Activated CD8-positive, alpha-beta memory T cell treated with anti-CD3 and anti-CD28 coated beads, Interleukin-2, amount 10 ng/mL, durations not matched to agents 7 days and 5 days (primary cell): ENCODE data around the gene MRPL24. TPM values are rescaled to one million over a fixed set of nuclear protein-coding genes. Genes with fewer than 3 reads are reported as not detected.

Experiments used
- ATAC-seq: fragments of 150-1000 bp; cut with Tn5 transposase; one replicate; pipeline ENCODE4 v1.10.0; 2021; ENCODE audit warnings: moderate library complexity
- CTCF ChIA-PET: fragments of 350-600 bp; sonication (Branson Sonifier 250); formaldehyde crosslinking; loops from one replicate; lab custom pipeline; 2021; ENCODE audit warnings: antibody characterized with exemption; lab: Charles Lee
- DNase-seq: peaks from one replicate; pipeline ENCODE4 v3.0.0-alpha.2; 2020
- H3K27ac Mint-ChIP-seq: one replicate; pipeline ENCODE4 v1.8.0; 2021; ENCODE audit warnings: mild to moderate bottlenecking, mixed read lengths
- H3K27me3 Mint-ChIP-seq: one replicate; pipeline ENCODE4 v1.8.0; 2021; ENCODE audit warnings: mixed read lengths
- H3K36me3 Mint-ChIP-seq: one replicate; pipeline ENCODE4 v1.8.0; 2021; ENCODE audit warnings: mild to moderate bottlenecking, mixed read lengths
- H3K4me1 Mint-ChIP-seq: one replicate; pipeline ENCODE4 v1.8.0; 2021; ENCODE audit warnings: mixed read lengths
- H3K4me3 Mint-ChIP-seq: one replicate; pipeline ENCODE4 v1.8.0; 2021; ENCODE audit warnings: mild to moderate bottlenecking, moderate library complexity, mixed read lengths
- H3K9me3 Mint-ChIP-seq: one replicate; pipeline ENCODE4 v1.8.0; 2022; ENCODE audit warnings: low read depth, mixed read lengths
- total RNA-seq, 2 experiments: library from RNA; stranded (reverse); gene quantifications; one replicate each; pipeline ENCODE4 v1.2.3, GENCODE V29; 2021

MRPL24 gene
- total RNA-seq, 2 experiments from 2014 or later: 60.4 to 80.0 TPM

DNA sequence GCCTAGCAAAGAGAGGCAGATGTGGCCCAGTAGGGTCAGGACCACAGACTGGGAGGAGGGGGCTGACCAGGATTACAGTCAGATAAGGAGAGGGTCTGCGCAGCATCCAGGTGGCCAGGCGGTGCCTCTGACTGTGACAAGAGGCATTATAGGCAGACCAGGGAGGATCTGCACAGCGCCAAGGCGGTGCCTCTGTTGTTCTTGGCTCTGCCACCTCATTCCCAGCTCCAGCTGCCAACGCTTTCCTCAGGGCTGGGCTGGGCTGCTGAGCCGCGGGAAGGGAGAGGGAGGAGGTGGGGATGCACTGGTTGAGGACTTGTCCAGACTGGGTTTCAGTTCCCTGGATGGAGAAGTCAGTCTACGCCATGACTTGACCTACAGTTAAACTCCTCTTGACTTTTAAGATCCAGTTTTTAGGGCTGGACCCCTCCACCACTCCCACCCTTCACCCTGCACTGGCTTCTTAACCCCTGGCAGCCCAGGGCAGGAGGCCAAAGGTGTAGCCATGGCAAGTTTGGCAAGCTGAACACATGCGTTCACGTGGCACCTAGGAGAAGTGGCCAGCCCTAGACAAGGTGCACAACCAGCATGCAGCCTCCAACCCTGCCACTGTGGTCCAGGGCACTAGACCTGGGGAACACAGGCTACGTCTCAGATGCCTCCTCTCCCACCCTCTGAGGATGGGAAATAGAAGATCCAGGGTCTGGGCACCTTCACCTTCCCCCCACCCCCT lies 31.0 kb downstream of the MRPL24 start:
- ATAC-seq: no peak
- no peak for DNase-seq
- Mint-ChIP-seq H3K36me3 (no peaks in the 10 kb centered on the region), H3K27me3 (peaks cover 20% of the 10 kb centered on the region), H3K9me3 (no peaks in the 10 kb centered on the region), H3K4me1 (peaks cover 19% of the 10 kb centered on the region), H3K4me3 (no peak overlapping the region), H3K27ac (no peak overlapping the region)
- CTCF ChIA-PET: interaction anchor here (0.9 to 12.5 kb wide), 3 partner anchors 16 to 25 kb away, joined by 3 to 286 read pairs (median 77); no protein-coding TSS in a partner anchor

GRCh38 chr1:156709031-156709430 lies 31.9 kb downstream of the MRPL24 start:
- H3K36me3 Mint-ChIP-seq: no peaks in the 10 kb centered on the region
- ATAC-seq (no peak), DNase-seq (no peak)
- CTCF ChIA-PET: interaction anchor here (0.8 to 12.5 kb wide), 4 partner anchors 17 to 49 kb away, joined by 3 to 286 read pairs (median 37); no protein-coding TSS in a partner anchor
- no peak overlapping the region for H3K27ac Mint-ChIP-seq
- no peak overlapping the region for H3K4me3 Mint-ChIP-seq
- H3K9me3 Mint-ChIP-seq: no peaks in the 10 kb centered on the region
- peaks cover 20% of the 10 kb centered on the region for H3K4me1 Mint-ChIP-seq
- H3K27me3 Mint-ChIP-seq: peaks cover 29% of the 10 kb centered on the region

DNA sequence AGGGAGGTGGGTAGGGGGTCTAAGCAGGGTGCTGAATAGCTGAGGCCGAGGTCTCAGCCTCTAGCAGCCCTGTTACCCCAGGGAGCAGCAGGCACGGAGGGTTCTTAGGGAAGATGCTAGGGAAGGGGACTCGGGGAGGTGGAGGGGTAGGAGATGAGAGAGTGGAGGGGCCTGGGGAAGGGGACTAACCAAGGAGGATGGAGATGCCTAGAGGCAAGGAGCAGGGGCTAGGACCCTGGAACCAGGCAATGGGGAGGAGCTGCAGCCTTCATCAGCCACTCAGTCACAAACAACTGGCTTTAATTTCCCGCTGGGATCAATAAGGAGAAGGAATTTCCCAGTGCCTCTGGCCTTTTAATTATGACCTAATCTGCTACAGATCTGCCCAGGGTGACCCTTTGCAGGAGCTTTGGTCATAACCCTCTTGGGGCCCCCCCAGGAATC lies 32.6 kb downstream of the MRPL24 start:
- Mint-ChIP-seq H3K27ac (no peak overlapping the region), H3K36me3 (no peaks in the 10 kb centered on the region), H3K4me1 (peaks cover 20% of the 10 kb centered on the region), H3K9me3 (no peaks in the 10 kb centered on the region), H3K4me3 (no peak overlapping the region), H3K27me3 (peaks cover 37% of the 10 kb centered on the region)
- no peak for DNase-seq
- CTCF ChIA-PET: interaction anchor here (0.8 to 12.5 kb wide), 5 partner anchors 18 to 100 kb away, joined by 3 to 286 read pairs (median 8); no protein-coding TSS in a partner anchor
- no peak for ATAC-seq

- H3K27me3 Mint-ChIP-seq: peaks cover 40% of the 10 kb centered on the region
- CTCF ChIA-PET: interaction anchor here (0.8 to 12.5 kb wide), 13 partner anchors 8 to 183 kb away, joined by 3 to 286 read pairs (median 10); partner anchors contain the start of genes METTL25B, NES and NTRK1
- H3K9me3 Mint-ChIP-seq: no peaks in the 10 kb centered on the region
- H3K27ac Mint-ChIP-seq: no peak overlapping the region
- ATAC-seq: no peak
- H3K4me3 Mint-ChIP-seq: no peak overlapping the region
- no peaks in the 10 kb centered on the region for H3K36me3 Mint-ChIP-seq
- DNase-seq: no peak
- peaks cover 20% of the 10 kb centered on the region for H3K4me1 Mint-ChIP-seq
These were observed 33.3 kb downstream of the MRPL24 start for GRCh38 chr1:156707417-156708217.

DNA sequence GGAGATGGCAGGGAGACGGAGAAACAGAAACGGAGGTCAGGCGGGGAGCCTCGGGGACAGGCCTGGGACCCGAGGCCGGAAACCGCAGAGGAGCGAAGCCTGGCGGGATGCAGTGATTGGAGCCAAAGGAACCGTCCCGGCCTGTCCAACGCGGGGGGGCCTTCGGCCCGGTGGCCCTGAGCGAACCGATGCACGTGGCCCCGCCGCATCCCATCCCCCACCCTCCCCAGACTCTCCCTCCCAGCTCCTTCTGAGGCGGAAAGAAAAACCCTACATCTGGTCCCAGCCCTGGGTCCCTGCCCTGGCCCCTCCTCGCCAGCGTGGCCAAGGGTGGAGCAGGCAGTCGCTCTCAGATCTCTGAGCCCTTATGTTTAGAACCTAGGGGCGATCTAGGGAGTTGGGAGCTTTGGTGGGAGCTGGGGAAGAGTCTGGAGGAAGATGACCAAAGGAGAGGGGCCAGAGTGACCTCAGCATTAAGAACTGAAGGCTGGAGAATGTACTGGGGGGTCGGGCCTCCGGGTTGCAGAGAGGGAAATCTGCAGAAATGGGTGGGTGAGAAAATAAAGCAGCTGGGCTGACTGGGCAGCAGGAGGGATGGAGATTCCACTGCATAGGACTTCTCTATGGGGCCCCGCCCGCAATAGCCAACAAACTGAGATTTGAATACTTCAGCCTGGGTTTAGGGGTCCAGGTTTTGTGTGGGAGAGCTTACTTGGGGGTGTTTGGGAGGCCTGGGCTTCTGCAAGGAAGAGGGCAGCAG lies 34.1 kb downstream of the MRPL24 start:
- H3K36me3 Mint-ChIP-seq: no peaks in the 10 kb centered on the region
- H3K4me1 Mint-ChIP-seq: peaks cover 20% of the 10 kb centered on the region
- CTCF ChIA-PET: interaction anchor here (0.6 to 12.5 kb wide), 20 partner anchors 9 to 321 kb away, joined by 3 to 286 read pairs (median 5); partner anchors contain the start of genes HDGF, METTL25B, NES and NTRK1
- DNase-seq (no peak), ATAC-seq (no peak)
- peaks cover 40% of the 10 kb centered on the region for H3K27me3 Mint-ChIP-seq
- H3K27ac Mint-ChIP-seq: no peak overlapping the region
- peak overlapping the region; percentile 56 for H3K4me3 Mint-ChIP-seq
- H3K9me3 Mint-ChIP-seq: no peaks in the 10 kb centered on the region

GRCh38 chr1:156705918-156706656 lies 34.8 kb downstream of the MRPL24 start:
- no peak overlapping the region for H3K27ac Mint-ChIP-seq
- no peaks in the 10 kb centered on the region for H3K36me3 Mint-ChIP-seq
- CTCF ChIA-PET: interaction anchor here (0.6 to 12.5 kb wide), 24 partner anchors 9 to 320 kb away, joined by 3 to 286 read pairs (median 4); partner anchors contain the start of genes HDGF, METTL25B, NES and NTRK1
- H3K27me3 Mint-ChIP-seq: peaks cover 43% of the 10 kb centered on the region
- peak overlapping the region; percentile 56 for H3K4me3 Mint-ChIP-seq
- peak; percentile 77 for ATAC-seq
- H3K9me3 Mint-ChIP-seq: no peaks in the 10 kb centered on the region
- peak; percentile 70 for DNase-seq
- peaks cover 20% of the 10 kb centered on the region for H3K4me1 Mint-ChIP-seq

- DNase-seq: peak; percentile 46
- Mint-ChIP-seq H3K9me3 (no peaks in the 10 kb centered on the region), H3K4me3 (peak within 1 kb of the TSS; percentile 56), H3K36me3 (no peaks in the 10 kb centered on the region), H3K27me3 (peaks cover 43% of the 10 kb centered on the region), H3K27ac (no peak within 1 kb of the TSS), H3K4me1 (peaks cover 22% of the 10 kb centered on the region)
- peak; percentile 40 for ATAC-seq
- CTCF ChIA-PET: interaction anchor here (0.6 to 12.5 kb wide), 16 partner anchors 8 to 320 kb away, joined by 3 to 286 read pairs (median 7); partner anchors contain the start of genes HDGF, METTL25B, NES and NTRK1
These were observed 35.5 kb downstream of the MRPL24 start, which contains the start of gene CRABP2 for GRCh38 chr1:156705321-156705917. Gene CRABP2, minus strand, starts transcription at chr1:156705583. Its CDS starts 137 bp downstream, at chr1:156705446.

- no peak for ATAC-seq
These were observed 36.0 kb downstream of the MRPL24 start for GRCh38 chr1:156704930-156705320.

GRCh38 chr1:156704166-156704711 lies 36.6 kb downstream of the MRPL24 start:
- DNase-seq (no peak), ATAC-seq (no peak)
- Mint-ChIP-seq H3K27ac (no peak overlapping the region), H3K4me3 (no peak overlapping the region), H3K9me3 (no peaks in the 10 kb centered on the region), H3K4me1 (peaks cover 22% of the 10 kb centered on the region), H3K36me3 (no peaks in the 10 kb centered on the region), H3K27me3 (peaks cover 45% of the 10 kb centered on the region)
- CTCF ChIA-PET: interaction anchor here (0.7 to 12.5 kb wide), 6 partner anchors 14 to 1779 kb away, joined by 3 to 286 read pairs (median 27); partner anchors contain the start of gene METTL25B

More at GRCh38 chr1:156704930-156705320, 36.0 kb downstream of the MRPL24 start:
- Mint-ChIP-seq H3K9me3 (no peaks in the 10 kb centered on the region), H3K27ac (no peak overlapping the region), H3K4me1 (peaks cover 22% of the 10 kb centered on the region), H3K36me3 (no peaks in the 10 kb centered on the region), H3K27me3 (peaks cover 43% of the 10 kb centered on the region), H3K4me3 (no peak overlapping the region)
- CTCF ChIA-PET: interaction anchor here (0.7 to 12.5 kb wide), 8 partner anchors 15 to 1779 kb away, joined by 3 to 286 read pairs (median 22); partner anchors contain the start of genes METTL25B and NES
- no peak for DNase-seq

DNA sequence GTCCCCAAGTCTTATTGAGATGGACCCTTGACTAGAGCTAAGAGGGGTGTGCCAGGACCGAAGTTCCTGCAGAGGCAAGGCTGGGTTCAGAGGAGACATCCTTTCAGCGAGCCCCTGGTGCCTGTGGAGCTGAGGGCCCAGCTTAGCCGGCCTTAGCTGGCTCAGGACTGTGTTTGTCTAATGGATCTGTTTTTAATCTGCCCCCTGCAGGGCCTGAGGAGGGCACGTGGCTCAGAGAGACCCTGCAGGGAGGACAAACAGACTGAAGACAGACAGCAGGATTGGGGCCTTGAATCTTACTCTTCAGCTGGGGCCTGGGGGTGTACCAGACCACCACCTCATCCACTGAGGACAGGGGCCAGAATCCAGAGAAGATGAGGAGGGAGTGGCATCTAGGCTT lies 37.1 kb downstream of the MRPL24 start:
- no peaks in the 10 kb centered on the region for H3K9me3 Mint-ChIP-seq
- H3K27ac Mint-ChIP-seq: no peak overlapping the region
- CTCF ChIA-PET: interaction anchor here (1.0 to 12.5 kb wide), 5 partner anchors 14 to 186 kb away, joined by 3 to 286 read pairs (median 47); partner anchors contain the start of gene METTL25B
- no peak overlapping the region for H3K4me3 Mint-ChIP-seq
- ATAC-seq (no peak), DNase-seq (no peak)
- peaks cover 22% of the 10 kb centered on the region for H3K4me1 Mint-ChIP-seq
- H3K27me3 Mint-ChIP-seq: peaks cover 45% of the 10 kb centered on the region
- no peaks in the 10 kb centered on the region for H3K36me3 Mint-ChIP-seq

DNA sequence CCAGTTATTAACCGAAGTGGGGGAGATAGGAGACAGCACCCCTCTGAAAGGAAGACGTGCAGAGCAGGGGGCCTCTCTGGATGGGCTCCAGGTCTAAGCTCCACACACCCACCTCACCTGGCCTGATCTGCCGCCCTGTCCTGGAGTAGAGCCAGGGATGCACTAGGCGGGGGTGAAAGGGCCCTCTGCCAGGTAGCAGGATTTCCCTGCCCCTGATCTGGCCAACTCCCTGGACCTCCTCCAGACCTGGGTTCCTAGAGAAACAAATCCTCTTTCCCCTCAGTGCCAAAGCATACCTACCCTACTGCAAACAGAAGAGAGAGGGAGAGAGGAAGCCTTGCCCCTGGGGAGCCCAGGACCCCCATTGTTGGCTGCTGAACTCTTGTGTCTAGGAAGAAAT lies 37.6 kb downstream of the MRPL24 start:
- CTCF ChIA-PET: interaction anchor here (1.0 to 12.5 kb wide), 6 partner anchors 13 to 186 kb away, joined by 3 to 286 read pairs (median 6); no protein-coding TSS in a partner anchor
- no peak overlapping the region for H3K27ac Mint-ChIP-seq
- peaks cover 45% of the 10 kb centered on the region for H3K27me3 Mint-ChIP-seq
- peaks cover 22% of the 10 kb centered on the region for H3K4me1 Mint-ChIP-seq
- H3K4me3 Mint-ChIP-seq: no peak overlapping the region
- no peaks in the 10 kb centered on the region for H3K36me3 Mint-ChIP-seq
- ATAC-seq (no peak), DNase-seq (no peak)
- H3K9me3 Mint-ChIP-seq: no peaks in the 10 kb centered on the region
